ENCODE results near the gene NPDC1. TPM values are rescaled to one million over a fixed set of nuclear protein-coding genes. Genes with fewer than 3 reads are reported as not detected.
"Not testable (repeated sequence)": the region's sequence is repeated elsewhere in the genome, so short reads cannot be mapped to it uniquely, and the experiment has no call there.

The NPDC1 gene
- total RNA-seq, 1 experiment from 2014 or later, result 0.51 TPM

- Histone ChIP-seq H3K27me3 (no peaks in the 10 kb centered on the region), H3K9me3 (replicated peaks) (no peaks in the 10 kb centered on the region), H3K27ac (no peak overlapping the region), H3K4me1 (peaks cover 20% of the 10 kb centered on the region), H3K4me3 (no peak overlapping the region), H3K36me3 (0 out of 2 replicates have a peak, but pooled peaks cover 9% of the 10 kb centered on the region)
- DNase-seq, result peak; percentile 85 to 90
Measured at GRCh38 chr9:137067860-137068538, 22.0 kb upstream of the NPDC1 start.

- Histone ChIP-seq H3K9me3 (replicated peaks) (no peaks in the 10 kb centered on the region), H3K4me1 (peaks cover 21% of the 10 kb centered on the region), H3K27me3 (no peaks in the 10 kb centered on the region), H3K4me3 (no peak overlapping the region), H3K36me3 (0 out of 2 replicates have a peak, but pooled peaks cover 9% of the 10 kb centered on the region), H3K27ac (no peak overlapping the region)
- DNase-seq, result no peak
Measured at GRCh38 chr9:137066096-137066861, 20.3 kb upstream of the NPDC1 start.

- no peaks in the 10 kb centered on the region for H3K27me3 ChIP-seq
- no peak overlapping the region for H3K4me3 ChIP-seq
- peaks cover 19% of the 10 kb centered on the region for H3K4me1 ChIP-seq
- DNase-seq, result no peak
- H3K9me3 ChIP-seq (replicated peaks), result no peaks in the 10 kb centered on the region
- no peak overlapping the region for H3K27ac ChIP-seq
- 0 out of 2 replicates have a peak, but pooled peaks cover 9% of the 10 kb centered on the region for H3K36me3 ChIP-seq
Measured at GRCh38 chr9:137065336-137065967, 19.5 kb upstream of the NPDC1 start.

- Histone ChIP-seq H3K36me3 (0 out of 2 replicates have a peak, but pooled peaks cover 9% of the 10 kb centered on the region), H3K4me1 (peaks cover 20% of the 10 kb centered on the region), H3K27me3 (no peaks in the 10 kb centered on the region), H3K27ac (no peak overlapping the region), H3K4me3 (no peak overlapping the region), H3K9me3 (replicated peaks) (no peaks in the 10 kb centered on the region)
- no peak for DNase-seq
Measured at GRCh38 chr9:137064880-137065164, 18.8 kb upstream of the NPDC1 start.

- Histone ChIP-seq H3K36me3 (0 out of 2 replicates have a peak, but pooled peaks cover 9% of the 10 kb centered on the region), H3K27ac (peak overlapping the region; percentile 13; the same call in 1 of the 2 replicates), H3K4me3 (no peak overlapping the region), H3K9me3 (replicated peaks) (no peaks in the 10 kb centered on the region), H3K4me1 (peaks cover 23% of the 10 kb centered on the region), H3K27me3 (no peaks in the 10 kb centered on the region)
- peak; percentile 71 to 79 for DNase-seq
Measured at GRCh38 chr9:137064027-137064879, 18.3 kb upstream of the NPDC1 start.

GRCh38 chr9:137063311-137064026 lies 17.5 kb upstream of the NPDC1 start:
- no peaks in the 10 kb centered on the region for H3K9me3 ChIP-seq (replicated peaks)
- no peak for DNase-seq
- peaks cover 31% of the 10 kb centered on the region for H3K4me1 ChIP-seq
- H3K36me3 ChIP-seq, result 0 out of 2 replicates have a peak, but pooled peaks cover 9% of the 10 kb centered on the region
- H3K27me3 ChIP-seq, result no peaks in the 10 kb centered on the region
- no peak overlapping the region for H3K4me3 ChIP-seq
- H3K27ac ChIP-seq, result peak overlapping the region; percentile 13; the same call in 1 of the 2 replicates

GRCh38 chr9:137062798-137063197 lies 16.8 kb upstream of the NPDC1 start:
- not testable (repeated sequence) for H3K9me3 ChIP-seq (replicated peaks); H3K4me3 ChIP-seq; H3K36me3 ChIP-seq; H3K27me3 ChIP-seq
- H3K27ac ChIP-seq, result peak overlapping the region; percentile 15; the same call in 1 of the 2 replicates
- peaks cover 37% of the 10 kb centered on the region for H3K4me1 ChIP-seq
- DNase-seq, result peak in 1 of 2 experiments; percentile 60

GRCh38 chr9:137062384-137062783 lies 16.4 kb upstream of the NPDC1 start:
- Histone ChIP-seq H3K4me1 (peaks cover 39% of the 10 kb centered on the region), H3K27me3 (no peaks in the 10 kb centered on the region), H3K36me3 (0 out of 2 replicates have a peak, but pooled peaks cover 9% of the 10 kb centered on the region), H3K9me3 (replicated peaks) (no peaks in the 10 kb centered on the region), H3K27ac (peak overlapping the region; percentile 15; the same call in 1 of the 2 replicates), H3K4me3 (no peak overlapping the region)
- no peak for DNase-seq

GRCh38 chr9:137058521-137059234 lies 12.7 kb upstream of the NPDC1 start:
- Histone ChIP-seq H3K4me3 (peak overlapping the region; percentile 1), H3K9me3 (replicated peaks) (no peaks in the 10 kb centered on the region), H3K27me3 (no peaks in the 10 kb centered on the region), H3K27ac (peak overlapping the region; percentile 80), H3K4me1 (peaks cover 66% of the 10 kb centered on the region), H3K36me3 (no peaks in the 10 kb centered on the region)
- peak; percentile 85 to 90 for DNase-seq

GRCh38 chr9:137057545-137057944 lies 11.6 kb upstream of the NPDC1 start:
- Histone ChIP-seq H3K27me3 (no peaks in the 10 kb centered on the region), H3K4me1 (peaks cover 60% of the 10 kb centered on the region), H3K36me3 (no peaks in the 10 kb centered on the region), H3K9me3 (replicated peaks) (no peaks in the 10 kb centered on the region), H3K27ac (peak overlapping the region; percentile 80), H3K4me3 (no peak overlapping the region; the same call in 1 of the 2 replicates)
- peak; percentile 98 for DNase-seq

- H3K27me3 ChIP-seq, result no peaks in the 10 kb centered on the region
- H3K9me3 ChIP-seq (replicated peaks), result no peaks in the 10 kb centered on the region
- peak overlapping the region; percentile 80 for H3K27ac ChIP-seq
- peak; percentile 81 to 86 for DNase-seq
- H3K36me3 ChIP-seq, result no peaks in the 10 kb centered on the region
- H3K4me3 ChIP-seq, result no peak overlapping the region
- H3K4me1 ChIP-seq, result peaks cover 57% of the 10 kb centered on the region
Measured at GRCh38 chr9:137056739-137057415, 10.9 kb upstream of the NPDC1 start.

GRCh38 chr9:137055385-137056364 lies 9.7 kb upstream of the NPDC1 start:
- no peaks in the 10 kb centered on the region for H3K9me3 ChIP-seq (replicated peaks)
- peak; percentile 97 to 98 for DNase-seq
- H3K4me1 ChIP-seq, result peaks cover 55% of the 10 kb centered on the region
- H3K27ac ChIP-seq, result peak overlapping the region; percentile 80
- H3K27me3 ChIP-seq, result no peaks in the 10 kb centered on the region
- H3K4me3 ChIP-seq, result peak overlapping the region; percentile 33
- H3K36me3 ChIP-seq, result no peaks in the 10 kb centered on the region
